Smooth muscle cell (in vitro differentiated cells): Measurements from ENCODE around the gene DBH. TPM values are rescaled to one million over a fixed set of nuclear protein-coding genes. Genes with fewer than 3 reads are reported as not detected.
"Not testable (repeated sequence)": the region's sequence is repeated elsewhere in the genome, so short reads cannot be mapped to it uniquely, and the experiment has no call there.

Experiments used
- DNase-seq: peaks from one replicate; lab custom pipeline; 2025; ENCODE audit not compliant: unreplicated experiment; lab: John Stamatoyannopoulos, UW
- H2AFZ ChIP-seq: fragments of 200-600 bp; sonication (generic); 2 replicates; pipeline ENCODE4 v1.6.0; 2016; ENCODE audit warnings: antibody characterized with exemption, low read depth, mild to moderate bottlenecking
- H3F3A ChIP-seq: fragments of 200-600 bp; sonication (generic); 2 replicates; pipeline ENCODE4 v1.6.0; 2017; ENCODE audit warnings: antibody characterized with exemption, low read depth
- H3K27ac ChIP-seq: fragments of 200-600 bp; sonication (generic); 2 replicates; pipeline ENCODE4 v1.5.1; 2016; ENCODE audit warnings: low read depth, mild to moderate bottlenecking
- H3K27me3 ChIP-seq: fragments of 200-600 bp; sonication (generic); 2 replicates; pipeline ENCODE4 v1.6.1; 2016; ENCODE audit warnings: low read depth, mild to moderate bottlenecking
- H3K36me3 ChIP-seq: fragments of 200-600 bp; sonication (generic); 2 replicates; pipeline ENCODE4 v1.5.1; 2016; ENCODE audit warnings: low read depth
- H3K4me1 ChIP-seq: fragments of 200-600 bp; sonication (generic); 2 replicates; pipeline ENCODE4 v1.5.1; 2016; ENCODE audit warnings: low read depth
- H3K4me2 ChIP-seq: fragments of 200-600 bp; sonication (generic); 2 replicates; pipeline ENCODE4 v1.6.0; 2016; ENCODE audit warnings: mild to moderate bottlenecking
- H3K4me3 ChIP-seq: fragments of 200-600 bp; sonication (generic); 2 replicates; pipeline ENCODE4 v1.5.1; 2016; ENCODE audit warnings: mild to moderate bottlenecking
- H3K79me2 ChIP-seq: fragments of 200-600 bp; sonication (generic); 2 replicates; pipeline ENCODE4 v1.6.0; 2016; ENCODE audit warnings: low read depth, mild to moderate bottlenecking
- H3K9ac ChIP-seq: fragments of 200-600 bp; sonication (generic); 2 replicates; pipeline ENCODE4 v1.6.0; 2016; ENCODE audit warnings: low read depth
- H3K9me3 ChIP-seq: fragments of 200-600 bp; sonication (generic); replicated peaks from 2 replicates; pipeline ENCODE4 v1.5.1; 2016; ENCODE audit warnings: low read depth
- H4K20me1 ChIP-seq: fragments of 200-600 bp; sonication (generic); 2 replicates; pipeline ENCODE4 v1.6.0; 2016; ENCODE audit warnings: low read depth
- WGBS: methylation state at CpG from one replicate; pipeline ENCODE4 v1.1.7; 2016; ENCODE audit warnings: low lambda C conversion rate; 5-methylcytosine and 5-hydroxymethylcytosine counted together
- polyA plus RNA-seq: library from polyadenylated mRNA; unstranded; fragments of >200 nt; fragmentation: Nextera tagmentation; extraction: Ambion mirVana; gene quantifications from 2 replicates; pipeline ENCODE4 v1.2.1, GENCODE V29; 2016
- total RNA-seq: library from RNA; depleted of rRNA; stranded (reverse); fragments of >200 nt; gene quantifications from 2 replicates; pipeline ENCODE4 v1.2.3, GENCODE V29; 2014
- TF ChIP-seq, protein P1 (sequence below): fragments of 200-600 bp; sonication (generic); IDR thresholded peaks from 2 replicates; pipeline ENCODE4 v1.5.1; 2017; ENCODE audit warnings: borderline replicate concordance, mild to moderate bottlenecking, antibody characterized with exemption; ENCODE audit not compliant: insufficient read depth, poor library complexity, severe bottlenecking

The DBH gene
- total and polyA plus RNA-seq, 2 experiments from 2014 or later: 0.22 TPM; not detected in 1

DNA sequence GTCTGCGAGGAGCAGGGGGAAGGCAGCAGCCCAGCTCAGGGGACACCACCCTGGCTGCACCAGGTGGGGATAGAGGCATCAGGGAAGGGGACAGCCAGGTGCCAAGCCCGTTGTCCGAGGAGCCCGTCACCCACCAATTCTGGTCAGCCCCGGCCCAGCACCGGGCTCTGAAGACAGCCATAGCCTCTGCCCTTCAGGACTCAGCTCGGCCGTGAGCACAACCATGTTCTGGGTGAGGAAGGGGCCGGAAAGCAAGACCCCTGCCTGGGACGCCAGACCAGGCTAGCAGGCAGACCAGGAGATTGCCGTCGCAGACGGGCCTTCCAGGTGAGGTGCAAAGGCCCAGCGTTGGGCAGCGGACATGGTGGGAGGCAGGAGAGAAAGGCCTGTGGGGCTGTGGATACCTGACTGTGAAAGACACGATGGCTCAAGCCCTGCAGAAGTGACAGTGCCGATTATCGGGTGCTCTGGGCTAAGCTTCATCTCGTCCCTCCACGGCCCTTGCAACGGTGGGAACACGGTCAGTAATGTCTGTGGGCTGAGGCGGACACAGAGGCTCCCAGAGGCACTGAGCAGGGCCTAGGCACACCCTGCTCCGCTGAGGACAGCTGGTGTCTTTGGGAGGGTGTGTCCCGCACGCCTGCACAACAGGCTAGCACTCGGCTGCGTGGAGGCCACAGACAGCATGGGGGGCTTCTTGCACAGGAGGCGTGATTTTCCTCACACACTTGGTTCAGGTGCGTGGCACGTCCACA is 36.5 kb downstream of the DBH start:
- no peak overlapping the region for H3K4me3 ChIP-seq
- H3K4me2 ChIP-seq: no peak overlapping the region
- no peaks in the 10 kb centered on the region for H3F3A ChIP-seq
- no peaks in the 10 kb centered on the region for H3K79me2 ChIP-seq
- TF ChIP-seq, protein P1, sequence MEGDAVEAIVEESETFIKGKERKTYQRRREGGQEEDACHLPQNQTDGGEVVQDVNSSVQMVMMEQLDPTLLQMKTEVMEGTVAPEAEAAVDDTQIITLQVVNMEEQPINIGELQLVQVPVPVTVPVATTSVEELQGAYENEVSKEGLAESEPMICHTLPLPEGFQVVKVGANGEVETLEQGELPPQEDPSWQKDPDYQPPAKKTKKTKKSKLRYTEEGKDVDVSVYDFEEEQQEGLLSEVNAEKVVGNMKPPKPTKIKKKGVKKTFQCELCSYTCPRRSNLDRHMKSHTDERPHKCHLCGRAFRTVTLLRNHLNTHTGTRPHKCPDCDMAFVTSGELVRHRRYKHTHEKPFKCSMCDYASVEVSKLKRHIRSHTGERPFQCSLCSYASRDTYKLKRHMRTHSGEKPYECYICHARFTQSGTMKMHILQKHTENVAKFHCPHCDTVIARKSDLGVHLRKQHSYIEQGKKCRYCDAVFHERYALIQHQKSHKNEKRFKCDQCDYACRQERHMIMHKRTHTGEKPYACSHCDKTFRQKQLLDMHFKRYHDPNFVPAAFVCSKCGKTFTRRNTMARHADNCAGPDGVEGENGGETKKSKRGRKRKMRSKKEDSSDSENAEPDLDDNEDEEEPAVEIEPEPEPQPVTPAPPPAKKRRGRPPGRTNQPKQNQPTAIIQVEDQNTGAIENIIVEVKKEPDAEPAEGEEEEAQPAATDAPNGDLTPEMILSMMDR: no peak
- H3K27me3 ChIP-seq: no peaks in the 10 kb centered on the region
- no peaks in the 10 kb centered on the region for H3K4me1 ChIP-seq
- 96% methylated on average over 31 of the region's 31 CpGs for WGBS
- H2AFZ ChIP-seq: no peak overlapping the region
- H3K27ac ChIP-seq: no peak overlapping the region
- no peak overlapping the region for H3K9ac ChIP-seq
- no peaks in the 10 kb centered on the region for H3K36me3 ChIP-seq
- DNase-seq: no peak
- H3K9me3 ChIP-seq: no peaks in the 10 kb centered on the region
- H4K20me1 ChIP-seq: no peaks in the 10 kb centered on the region

DNA sequence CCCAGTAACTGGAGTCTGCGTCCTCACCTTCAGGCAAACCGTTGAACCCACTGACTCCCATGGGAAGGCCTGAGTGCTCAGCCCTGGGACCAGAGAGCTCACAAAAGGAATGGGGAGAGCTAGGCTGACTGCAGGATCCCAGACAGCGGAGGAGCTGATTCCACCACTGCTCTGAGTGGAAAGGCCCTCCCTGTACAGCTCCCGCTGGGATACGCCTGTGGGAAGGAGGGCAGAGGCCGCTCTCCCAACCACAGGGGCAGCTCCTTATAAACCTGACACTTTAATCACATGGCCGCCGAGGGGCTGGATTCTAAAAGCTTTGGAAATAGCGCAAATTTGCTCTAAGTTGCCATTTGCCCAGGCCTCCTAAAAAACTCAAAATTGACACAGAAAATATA is 37.1 kb downstream of the DBH start:
- no peaks in the 10 kb centered on the region for H3K36me3 ChIP-seq
- H3K9ac ChIP-seq: no peak overlapping the region
- no peak overlapping the region for H3K4me3 ChIP-seq
- TF ChIP-seq, protein P1: no peak
- H3K79me2 ChIP-seq: no peaks in the 10 kb centered on the region
- H3K9me3 ChIP-seq: no peaks in the 10 kb centered on the region
- H3K27ac ChIP-seq: no peak overlapping the region
- no peak overlapping the region for H2AFZ ChIP-seq
- no peaks in the 10 kb centered on the region for H4K20me1 ChIP-seq
- H3K4me1 ChIP-seq: no peaks in the 10 kb centered on the region
- H3K27me3 ChIP-seq: no peaks in the 10 kb centered on the region
- H3K4me2 ChIP-seq: no peak overlapping the region
- H3F3A ChIP-seq: no peaks in the 10 kb centered on the region
- DNase-seq: no peak
- 65% methylated on average over 9 of the region's 9 CpGs for WGBS

DNA sequence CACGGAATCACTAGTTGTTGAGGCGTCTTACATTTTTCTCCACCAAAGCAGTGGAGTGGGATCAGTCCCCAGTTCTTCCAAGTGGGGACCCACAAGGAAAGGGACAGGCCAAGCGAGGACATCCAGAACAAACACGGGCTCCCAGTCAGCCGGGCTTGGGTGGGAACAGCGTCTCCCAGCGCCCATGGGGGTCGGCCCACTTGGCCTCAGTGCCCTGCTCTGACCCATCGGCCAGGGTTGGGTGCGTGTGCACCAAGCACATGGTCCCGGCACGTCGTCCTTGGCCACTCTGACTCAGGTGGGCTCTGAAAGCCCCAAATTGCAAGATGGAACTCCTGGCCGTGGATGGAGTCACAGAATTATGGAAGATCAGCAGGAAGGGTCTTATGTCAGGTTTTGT is 37.9 kb downstream of the DBH start:
- WGBS: 96% methylated on average over 14 of the region's 14 CpGs
- Histone ChIP-seq H3K4me2 (no peak overlapping the region), H3K79me2 (no peaks in the 10 kb centered on the region), H3K27ac (no peak overlapping the region), H2AFZ (no peak overlapping the region), H3K36me3 (no peaks in the 10 kb centered on the region), H3K4me1 (no peaks in the 10 kb centered on the region), H3K9ac (no peak overlapping the region), H3K9me3 (no peaks in the 10 kb centered on the region), H4K20me1 (no peaks in the 10 kb centered on the region), H3K4me3 (no peak overlapping the region), H3K27me3 (no peaks in the 10 kb centered on the region), H3F3A (no peaks in the 10 kb centered on the region)
- TF ChIP-seq, protein P1: no peak
- no peak for DNase-seq

DNA sequence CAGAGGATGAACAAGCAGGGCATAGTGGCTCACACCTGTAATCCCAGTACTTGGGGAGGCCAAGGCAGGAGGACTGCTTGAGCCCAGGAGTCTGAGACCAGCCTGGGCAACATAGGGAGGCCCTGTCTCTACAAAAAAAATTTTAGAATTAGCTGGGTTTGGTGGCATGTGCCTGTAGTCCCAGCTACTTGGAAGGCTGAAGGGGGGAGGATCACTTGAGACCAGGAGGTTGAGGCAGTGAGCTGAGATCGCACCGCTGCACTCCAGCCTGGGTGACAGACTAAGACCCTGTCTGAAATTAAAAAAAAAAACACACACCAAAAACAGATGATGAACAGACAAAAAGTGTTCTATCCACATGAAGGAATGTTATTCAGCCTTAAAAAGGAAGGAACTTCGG is 39.6 kb downstream of the DBH start:
- not testable (repeated sequence) for H3K4me1 ChIP-seq, H3K4me2 ChIP-seq, H3F3A ChIP-seq, H2AFZ ChIP-seq, H3K9me3 ChIP-seq, H3K4me3 ChIP-seq, H3K27me3 ChIP-seq, H4K20me1 ChIP-seq, H3K79me2 ChIP-seq, DNase-seq, H3K9ac ChIP-seq, H3K36me3 ChIP-seq, H3K27ac ChIP-seq
- 100% methylated on average over 3 of the region's 3 CpGs for WGBS
